Activated CD4-positive, alpha-beta T cell treated with anti-CD3 and anti-CD28 coated beads, Interleukin-2, amount 10 ng/mL, durations not matched to agents 7 days and 5 days (primary cell): Measurements from ENCODE around the gene PNLIP. TPM values are rescaled to one million over a fixed set of nuclear protein-coding genes. Genes with fewer than 3 reads are reported as not detected.

Experiments
- CTCF ChIA-PET: fragments of 350-600 bp; sonication (Branson Sonifier 250); formaldehyde crosslinking; loops from one replicate; lab custom pipeline; 2021; ENCODE audit warnings: antibody characterized with exemption; lab: Charles Lee
- POLR2A ChIA-PET: fragments of 350-600 bp; sonication (Branson Sonifier 250); formaldehyde crosslinking; loops from one replicate; lab custom pipeline; 2021; ENCODE audit warnings: antibody characterized with exemption; lab: Charles Lee
- DNase-seq: peaks from one replicate; pipeline ENCODE4 v3.0.0-alpha.2; 2020
- H3K27ac Mint-ChIP-seq: one replicate; pipeline ENCODE4 v1.8.0; 2021; ENCODE audit warnings: mild to moderate bottlenecking, moderate library complexity, mixed read lengths
- H3K27me3 Mint-ChIP-seq: one replicate; pipeline ENCODE4 v1.8.0; 2021; ENCODE audit warnings: mixed read lengths
- H3K36me3 Mint-ChIP-seq: one replicate; pipeline ENCODE4 v1.8.0; 2021; ENCODE audit warnings: low read depth, mixed read lengths
- H3K4me1 Mint-ChIP-seq: one replicate; pipeline ENCODE4 v1.8.0; 2021; ENCODE audit warnings: mixed read lengths
- H3K4me3 Mint-ChIP-seq: one replicate; pipeline ENCODE4 v1.8.0; 2021; ENCODE audit warnings: mild to moderate bottlenecking, moderate library complexity, mixed read lengths
- H3K9me3 Mint-ChIP-seq: one replicate; pipeline ENCODE4 v1.8.0; 2021; ENCODE audit warnings: mixed read lengths
- total RNA-seq, 2 experiments: library from RNA; stranded (reverse); gene quantifications; one replicate each; pipeline ENCODE4 v1.2.3, GENCODE V29; 2021

Gene PNLIP
- total RNA-seq, 2 experiments from 2014 or later, result not detected

DNA sequence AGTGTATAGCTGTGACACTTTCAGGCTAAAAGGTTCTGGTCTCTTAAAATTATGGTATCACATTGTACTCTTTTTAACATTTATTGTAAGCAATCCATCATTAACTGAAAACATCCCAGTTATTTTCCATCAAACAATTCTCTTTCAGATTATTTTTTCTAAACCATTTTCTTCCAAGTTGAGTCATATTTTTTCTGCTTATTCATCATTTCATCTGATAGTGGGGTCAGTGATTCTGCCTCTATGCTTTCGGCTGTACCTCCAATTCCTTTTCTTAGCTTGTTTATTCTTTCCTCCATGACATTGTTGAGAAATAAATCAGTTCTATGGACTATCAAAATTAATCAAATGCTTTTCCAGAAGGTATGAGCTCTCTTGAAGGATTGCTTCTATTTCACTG is 609 bp upstream of the PNLIP start:
- no peak overlapping the region for H3K4me3 Mint-ChIP-seq
- no peak overlapping the region for H3K27ac Mint-ChIP-seq
- ChIA-PET POLR2A (no interaction called here), CTCF (no interaction called here)
- H3K27me3 Mint-ChIP-seq, result no peaks in the 10 kb centered on the region
- no peak for DNase-seq
- no peaks in the 10 kb centered on the region for H3K36me3 Mint-ChIP-seq
- H3K9me3 Mint-ChIP-seq, result no peaks in the 10 kb centered on the region
- H3K4me1 Mint-ChIP-seq, result no peaks in the 10 kb centered on the region

DNA sequence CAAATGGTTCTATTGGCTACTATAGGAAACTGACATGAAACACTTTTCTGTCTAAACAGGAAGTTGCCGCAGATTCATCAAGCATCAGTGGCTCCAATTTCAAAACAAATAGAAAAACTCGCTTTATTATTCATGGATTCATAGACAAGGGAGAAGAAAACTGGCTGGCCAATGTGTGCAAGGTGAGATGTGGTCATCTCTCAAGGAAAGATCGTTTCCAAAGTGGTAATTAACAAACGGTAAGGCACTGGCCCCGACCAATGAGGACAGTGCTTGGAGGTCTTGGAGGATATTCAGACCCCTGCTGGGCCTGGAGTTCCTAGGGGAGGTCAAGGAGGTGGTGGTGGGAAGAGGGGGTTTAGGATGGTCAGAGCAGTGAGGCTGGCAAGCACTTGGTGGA is 2.6 kb downstream of the PNLIP start:
- no peaks in the 10 kb centered on the region for H3K36me3 Mint-ChIP-seq
- POLR2A ChIA-PET, result no interaction called here
- H3K9me3 Mint-ChIP-seq, result no peaks in the 10 kb centered on the region
- H3K4me3 Mint-ChIP-seq, result no peak overlapping the region
- H3K27me3 Mint-ChIP-seq, result no peaks in the 10 kb centered on the region
- no peaks in the 10 kb centered on the region for H3K4me1 Mint-ChIP-seq
- CTCF ChIA-PET, result no interaction called here
- no peak overlapping the region for H3K27ac Mint-ChIP-seq
- no peak for DNase-seq

DNA sequence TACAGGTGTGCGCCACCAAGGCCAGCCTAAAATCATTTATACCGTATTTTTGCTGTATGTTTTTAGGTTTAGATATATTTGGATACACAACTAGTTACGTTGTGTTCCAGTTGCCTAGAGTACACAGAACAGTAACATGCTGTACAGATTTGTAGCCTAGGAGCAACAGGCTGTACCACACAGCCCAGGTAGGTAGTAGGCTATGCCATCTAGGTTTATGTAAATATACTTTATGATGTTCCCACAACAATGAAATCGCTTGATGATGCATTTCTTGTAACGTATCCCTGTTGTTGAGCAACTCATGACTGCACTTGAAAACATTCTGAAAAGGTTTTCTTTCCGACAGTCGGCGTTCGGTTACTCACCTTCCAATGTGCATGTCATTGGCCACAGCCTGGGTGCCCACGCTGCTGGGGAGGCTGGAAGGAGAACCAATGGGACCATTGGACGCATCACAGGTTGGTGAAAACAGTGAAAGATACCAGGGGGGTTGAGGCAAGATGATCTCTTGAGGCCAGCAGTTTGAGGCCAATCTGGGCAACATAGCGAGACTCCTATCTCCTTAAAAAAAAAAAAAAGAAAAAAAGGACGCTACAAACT is 7.7 kb downstream of the PNLIP start:
- H3K4me1 Mint-ChIP-seq, result no peaks in the 10 kb centered on the region
- no peak overlapping the region for H3K27ac Mint-ChIP-seq
- no peaks in the 10 kb centered on the region for H3K9me3 Mint-ChIP-seq
- H3K36me3 Mint-ChIP-seq, result no peaks in the 10 kb centered on the region
- no peak overlapping the region for H3K4me3 Mint-ChIP-seq
- ChIA-PET CTCF (no interaction called here), POLR2A (no interaction called here)
- H3K27me3 Mint-ChIP-seq, result no peaks in the 10 kb centered on the region
- no peak for DNase-seq

DNA sequence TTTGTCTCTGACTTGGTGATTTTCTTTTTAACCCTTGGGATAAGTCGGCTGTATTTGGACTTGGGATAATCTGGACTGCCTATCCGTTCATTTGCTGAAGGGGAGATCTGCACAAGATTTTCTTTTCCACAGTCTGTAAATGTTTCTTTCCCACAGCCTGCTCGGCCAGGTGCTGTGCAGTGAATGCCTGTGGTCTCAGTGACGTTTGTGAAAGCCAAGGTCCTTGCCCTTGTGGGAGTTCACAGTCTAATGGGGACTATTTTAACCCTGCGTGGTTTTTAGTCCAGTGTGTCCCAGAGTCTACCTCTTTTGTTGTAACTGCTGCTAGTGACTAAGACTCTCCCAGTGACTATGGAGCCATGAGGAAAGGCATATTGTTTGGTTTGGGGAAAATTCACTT is 8.9 kb downstream of the PNLIP start:
- no peaks in the 10 kb centered on the region for H3K36me3 Mint-ChIP-seq
- no peaks in the 10 kb centered on the region for H3K27me3 Mint-ChIP-seq
- CTCF ChIA-PET, result no interaction called here

DNA sequence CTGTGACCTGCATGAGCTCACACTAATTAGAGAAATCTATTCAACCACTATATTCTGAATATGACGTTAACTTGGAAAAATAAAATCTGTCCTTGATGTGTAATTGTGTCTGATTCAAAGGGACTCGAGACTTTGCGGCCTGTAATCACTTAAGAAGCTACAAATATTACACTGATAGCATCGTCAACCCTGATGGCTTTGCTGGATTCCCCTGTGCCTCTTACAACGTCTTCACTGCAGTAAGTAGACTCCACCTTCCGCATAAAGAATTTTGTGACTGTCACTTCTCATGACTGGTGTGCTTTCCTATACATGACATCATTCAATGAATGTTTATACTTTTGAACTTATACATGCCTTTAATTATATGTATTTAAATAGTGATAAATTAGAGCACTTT is 10.1 kb downstream of the PNLIP start:
- Mint-ChIP-seq H3K36me3 (no peaks in the 10 kb centered on the region), H3K27ac (no peak overlapping the region), H3K4me1 (no peaks in the 10 kb centered on the region), H3K27me3 (no peaks in the 10 kb centered on the region), H3K4me3 (no peak overlapping the region), H3K9me3 (no peaks in the 10 kb centered on the region)
- ChIA-PET POLR2A (interaction anchor here (0.6 kb wide), 1 partner anchor 438 kb away, joined by 4 read pairs; no protein-coding TSS in a partner anchor), CTCF (no interaction called here)
- DNase-seq, result no peak

More for the DNA sequence above, 8.9 kb downstream of the PNLIP start:
- no peak overlapping the region for H3K4me3 Mint-ChIP-seq
- H3K27ac Mint-ChIP-seq, result no peak overlapping the region
- no peaks in the 10 kb centered on the region for H3K4me1 Mint-ChIP-seq
- DNase-seq, result no peak
- POLR2A ChIA-PET, result no interaction called here
- H3K9me3 Mint-ChIP-seq, result no peaks in the 10 kb centered on the region

DNA sequence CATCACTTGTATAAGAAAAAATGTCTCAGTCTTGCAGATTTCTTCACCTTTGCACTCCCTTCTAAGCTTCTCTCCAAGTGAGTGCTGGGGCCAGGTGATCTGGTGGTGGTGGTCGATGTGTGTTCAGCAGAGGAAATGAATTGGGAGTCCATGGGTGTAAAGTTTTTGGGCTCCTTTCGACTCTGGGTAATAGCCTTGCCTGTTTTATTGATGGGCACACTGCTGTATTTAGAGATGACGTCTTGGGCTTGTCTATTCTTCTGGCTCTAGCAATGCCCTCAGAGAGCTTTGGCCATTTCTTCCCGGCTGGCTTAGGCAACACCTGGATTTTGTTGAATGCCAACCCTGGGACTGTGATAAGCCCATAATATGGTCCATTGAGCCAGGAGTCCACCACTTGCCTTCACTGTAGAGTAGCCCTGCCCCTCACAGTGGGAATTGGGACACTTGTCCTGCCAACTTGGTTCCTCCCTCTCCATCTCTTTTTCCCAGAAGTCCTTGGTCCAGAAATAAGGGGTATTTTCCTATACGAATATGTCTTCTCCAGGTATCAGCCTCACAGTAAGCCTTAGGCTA is 11.7 kb downstream of the PNLIP start:
- Mint-ChIP-seq H3K4me1 (no peaks in the 10 kb centered on the region), H3K9me3 (no peaks in the 10 kb centered on the region), H3K27ac (no peak overlapping the region), H3K4me3 (no peak overlapping the region), H3K27me3 (no peaks in the 10 kb centered on the region), H3K36me3 (no peaks in the 10 kb centered on the region)
- ChIA-PET POLR2A (no interaction called here), CTCF (no interaction called here)
- no peak for DNase-seq

DNA sequence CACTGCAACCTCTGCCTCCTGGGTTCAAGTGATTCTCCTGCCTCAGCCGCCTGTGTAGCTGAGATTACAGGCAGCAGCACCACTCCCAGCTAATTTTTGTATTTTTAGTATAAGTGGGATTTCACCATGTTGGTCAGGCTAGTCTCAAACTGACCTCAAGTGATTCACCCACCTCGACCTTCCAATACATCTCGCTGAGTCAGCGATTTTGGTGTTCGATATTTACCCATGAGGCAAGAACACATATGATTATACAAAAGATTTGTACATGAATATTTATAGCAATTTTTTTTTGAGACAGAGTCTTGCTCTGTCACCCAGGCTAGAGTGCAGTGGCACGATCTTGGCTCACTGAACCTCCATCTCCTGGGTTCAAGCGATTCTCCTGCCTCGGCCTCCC is 19.8 kb downstream of the PNLIP start:
- Mint-ChIP-seq H3K4me3 (no peak overlapping the region), H3K36me3 (no peaks in the 10 kb centered on the region), H3K27ac (no peak overlapping the region), H3K27me3 (no peaks in the 10 kb centered on the region), H3K4me1 (no peaks in the 10 kb centered on the region), H3K9me3 (peaks cover 1% of the 10 kb centered on the region)
- DNase-seq, result no peak
- POLR2A ChIA-PET, result no interaction called here
- CTCF ChIA-PET, result no interaction called here

DNA sequence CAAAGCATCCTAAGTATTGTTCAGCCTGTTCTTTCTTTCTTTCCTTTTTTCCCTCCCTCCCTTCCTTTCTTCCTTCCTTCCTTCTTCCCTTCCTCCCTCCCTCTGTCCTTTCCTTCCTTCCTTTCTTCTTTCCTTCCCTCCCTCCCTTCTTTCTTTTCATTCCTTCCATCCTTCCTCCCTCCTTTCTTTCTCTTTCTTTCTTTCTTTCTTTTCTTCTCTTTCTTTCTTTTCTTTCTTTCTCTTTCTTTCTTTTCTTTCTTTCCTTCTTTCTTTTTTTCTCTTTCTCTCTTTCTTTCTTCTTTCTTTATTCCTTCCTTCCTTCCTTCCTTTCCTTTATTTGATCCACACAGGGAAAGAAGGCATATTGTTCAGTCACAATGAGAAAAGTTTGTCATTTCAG is 21.2 kb downstream of the PNLIP start:
- no peaks in the 10 kb centered on the region for H3K4me1 Mint-ChIP-seq
- no peak overlapping the region for H3K4me3 Mint-ChIP-seq
- DNase-seq, result no peak
- peaks cover 1% of the 10 kb centered on the region for H3K9me3 Mint-ChIP-seq
- H3K27ac Mint-ChIP-seq, result no peak overlapping the region
- no peaks in the 10 kb centered on the region for H3K27me3 Mint-ChIP-seq
- ChIA-PET CTCF (no interaction called here), POLR2A (no interaction called here)
- no peaks in the 10 kb centered on the region for H3K36me3 Mint-ChIP-seq

DNA sequence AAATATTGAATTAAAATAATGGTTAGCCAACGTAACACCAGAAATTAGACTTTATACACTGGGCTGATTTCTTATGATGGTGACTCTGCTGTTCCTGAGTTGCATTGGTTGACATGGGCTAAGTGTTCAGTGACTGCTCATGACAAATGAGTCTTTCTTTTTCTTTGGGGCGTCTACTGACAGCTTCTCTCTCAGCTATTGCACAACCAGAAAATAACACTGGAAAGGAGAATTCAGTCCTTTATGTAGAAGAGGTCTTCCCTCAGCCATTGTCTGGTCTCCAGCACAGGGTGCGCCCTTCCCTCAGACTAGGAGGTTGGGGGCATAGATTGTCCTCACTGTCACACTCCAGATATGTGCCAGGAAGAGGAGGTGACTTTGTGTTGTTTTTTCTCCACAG is 21.6 kb downstream of the PNLIP start:
- Mint-ChIP-seq H3K36me3 (no peaks in the 10 kb centered on the region), H3K9me3 (peaks cover 1% of the 10 kb centered on the region)
- POLR2A ChIA-PET, result no interaction called here

DNA sequence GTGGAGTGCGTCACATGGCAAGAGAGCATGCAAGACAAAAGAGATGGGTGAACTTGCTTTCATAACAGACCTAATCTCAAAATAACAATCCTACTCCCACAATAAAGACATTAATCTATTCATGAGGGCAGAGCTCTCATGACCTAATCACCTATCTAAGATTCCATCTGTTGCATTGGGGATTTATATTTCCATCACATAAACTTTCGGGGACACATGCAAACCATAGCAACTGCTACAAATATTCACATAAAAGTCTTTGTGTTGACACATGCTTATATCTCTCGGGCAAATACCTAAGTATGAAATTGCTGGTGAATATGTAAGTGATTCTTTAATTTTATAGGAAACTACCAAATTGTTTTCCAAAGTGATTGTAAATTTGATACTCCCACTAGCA is 29.1 kb downstream of the PNLIP start:
- no peaks in the 10 kb centered on the region for H3K36me3 Mint-ChIP-seq
- POLR2A ChIA-PET, result no interaction called here

More for the DNA sequence above, 21.6 kb downstream of the PNLIP start:
- no peak overlapping the region for H3K4me3 Mint-ChIP-seq
- H3K27me3 Mint-ChIP-seq, result no peaks in the 10 kb centered on the region
- no peak overlapping the region for H3K27ac Mint-ChIP-seq
- no peak for DNase-seq
- no peaks in the 10 kb centered on the region for H3K4me1 Mint-ChIP-seq
- CTCF ChIA-PET, result no interaction called here

DNA sequence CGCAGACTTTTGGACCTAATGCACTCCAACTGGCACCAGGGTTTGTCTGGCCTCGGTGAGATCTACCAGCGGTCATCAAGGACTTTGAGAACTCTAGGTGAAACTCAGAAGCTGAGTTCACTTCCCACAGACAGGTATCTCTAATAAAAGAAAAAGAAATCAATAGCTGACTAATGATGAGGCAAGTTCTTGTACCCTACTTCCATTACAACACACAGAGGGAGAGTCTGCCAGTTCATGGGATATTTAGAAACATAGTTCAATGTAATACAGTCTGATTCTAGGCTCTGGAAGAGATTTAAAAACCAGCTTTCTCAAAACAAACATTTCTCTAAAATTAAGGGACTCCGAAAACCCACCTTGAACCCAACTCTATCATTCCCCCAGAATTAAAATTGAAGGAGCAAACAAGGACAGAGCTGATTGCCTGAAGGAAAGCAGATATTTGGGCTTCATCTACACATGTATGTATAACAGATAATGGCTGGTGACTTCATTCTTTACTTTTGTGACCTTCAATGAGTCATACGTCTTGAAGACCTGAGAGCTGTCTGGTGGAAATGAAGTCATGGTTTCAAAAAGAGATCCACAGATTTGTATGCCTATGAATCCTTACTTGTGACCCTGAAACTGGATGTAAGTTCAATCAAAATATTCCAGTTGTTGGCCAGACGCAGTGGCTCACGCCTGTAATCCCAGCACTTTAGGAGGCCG is 42.3 kb downstream of the PNLIP start:
- H3K4me1 Mint-ChIP-seq, result no peaks in the 10 kb centered on the region
- POLR2A ChIA-PET, result no interaction called here
- no peak overlapping the region for H3K4me3 Mint-ChIP-seq
- H3K9me3 Mint-ChIP-seq, result no peaks in the 10 kb centered on the region
- H3K27me3 Mint-ChIP-seq, result no peaks in the 10 kb centered on the region
- CTCF ChIA-PET, result no interaction called here
- DNase-seq, result no peak
- no peak overlapping the region for H3K27ac Mint-ChIP-seq
- H3K36me3 Mint-ChIP-seq, result no peaks in the 10 kb centered on the region

More for the DNA sequence above, 29.1 kb downstream of the PNLIP start:
- CTCF ChIA-PET, result no interaction called here
- H3K4me1 Mint-ChIP-seq, result no peaks in the 10 kb centered on the region
- no peak overlapping the region for H3K27ac Mint-ChIP-seq
- H3K4me3 Mint-ChIP-seq, result no peak overlapping the region
- H3K9me3 Mint-ChIP-seq, result peaks cover 1% of the 10 kb centered on the region
- H3K27me3 Mint-ChIP-seq, result no peaks in the 10 kb centered on the region
- DNase-seq, result no peak

DNA sequence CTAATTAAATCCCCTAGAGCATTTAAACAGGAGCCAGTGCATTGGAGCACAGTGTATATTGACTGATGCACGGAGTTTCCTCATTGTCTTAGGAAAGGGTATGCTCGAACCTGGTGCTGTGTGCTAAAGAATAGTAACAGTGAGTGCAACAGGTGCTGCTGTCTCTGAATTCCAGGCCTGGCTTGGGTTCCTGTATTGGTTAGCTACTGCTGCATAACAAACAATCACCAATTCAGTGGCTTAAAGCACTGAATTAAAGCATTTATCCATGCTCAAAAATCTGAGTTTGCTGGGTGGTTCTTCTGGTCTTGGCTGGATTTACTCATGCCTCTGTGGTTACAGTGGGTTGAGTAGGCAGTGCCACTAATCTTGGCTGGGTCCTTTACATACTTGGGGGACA is 43.3 kb downstream of the PNLIP start:
- no peaks in the 10 kb centered on the region for H3K27me3 Mint-ChIP-seq
- POLR2A ChIA-PET, result no interaction called here
- H3K4me1 Mint-ChIP-seq, result no peaks in the 10 kb centered on the region
- H3K27ac Mint-ChIP-seq, result no peak overlapping the region
- no peaks in the 10 kb centered on the region for H3K36me3 Mint-ChIP-seq
- CTCF ChIA-PET, result no interaction called here
- H3K9me3 Mint-ChIP-seq, result no peaks in the 10 kb centered on the region
- no peak overlapping the region for H3K4me3 Mint-ChIP-seq
- DNase-seq, result no peak

DNA sequence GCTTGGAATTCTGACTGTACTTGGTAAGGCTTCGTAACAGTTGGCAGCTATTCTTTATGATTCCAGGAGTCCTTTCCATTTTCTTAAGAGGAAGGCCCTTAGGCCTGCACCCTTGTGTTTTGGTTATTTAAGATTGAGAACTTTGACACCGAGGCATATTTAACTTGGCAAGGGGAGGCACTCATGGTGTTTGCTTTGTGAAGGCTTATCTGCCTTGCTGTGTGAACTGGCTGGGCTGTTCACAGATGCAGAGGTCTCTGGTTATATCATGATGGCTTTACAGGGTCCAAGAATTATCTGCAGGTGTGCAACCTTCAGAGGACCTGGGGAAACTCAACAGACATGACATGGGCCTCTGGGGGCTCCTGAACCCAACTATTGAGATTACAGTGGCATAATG is 44.2 kb downstream of the PNLIP start:
- Mint-ChIP-seq H3K36me3 (no peaks in the 10 kb centered on the region), H3K27ac (no peak overlapping the region), H3K27me3 (no peaks in the 10 kb centered on the region), H3K4me1 (no peaks in the 10 kb centered on the region), H3K9me3 (no peaks in the 10 kb centered on the region), H3K4me3 (no peak overlapping the region)
- no peak for DNase-seq
- CTCF ChIA-PET, result no interaction called here
- POLR2A ChIA-PET, result no interaction called here
